Retina (tissue), 1 donor: ENCODE results near the gene IGFBP1.
"Not testable (repeated sequence)": the region's sequence is repeated elsewhere in the genome, so short reads cannot be mapped to it uniquely, and the experiment has no call there.

Experiments
- DNase-seq: peaks from one replicate; pipeline ENCODE4 v3.0.0-alpha.2; 2016

IGFBP1 gene

GRCh38 chr7:45940237-45940781, 52.0 kb downstream of the IGFBP1 start:
- DNase-seq = not testable (repeated sequence)

GRCh38 chr7:45940939-45941338, 52.7 kb downstream of the IGFBP1 start:
- no peak for DNase-seq
